ENCODE measurements around the gene SPTLC2. TPM values are rescaled to one million over a fixed set of nuclear protein-coding genes. Genes with fewer than 3 reads are reported as not detected.

SPTLC2 gene
- total and polyA plus RNA-seq, 2 of the 8 experiments (the other 6 are each of a cell fraction or from before 2014, with no cell fraction given), result 8.9 to 35.1 TPM

DNA sequence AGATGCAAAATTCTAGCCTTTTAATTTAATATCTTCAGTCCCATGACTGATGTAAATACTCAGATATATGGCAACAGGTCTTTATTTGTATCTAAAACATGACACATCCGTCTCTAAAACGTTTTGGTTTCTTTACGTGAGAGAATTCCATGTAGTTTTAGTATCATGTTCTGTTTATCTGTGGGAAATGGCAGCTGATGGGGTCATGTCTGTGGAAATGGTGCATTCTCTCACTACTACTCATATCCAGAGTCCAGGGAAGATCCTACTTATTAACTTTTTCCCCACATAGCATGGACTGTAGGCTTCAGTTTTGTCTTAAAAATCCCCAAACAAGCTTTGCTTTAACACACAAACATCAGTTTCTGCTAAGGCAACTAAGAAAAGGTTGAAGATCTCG is 53.8 kb downstream of the SPTLC2 start:
- POLR2A ChIA-PET (ENCODE audit: partially characterized antibody), result no interaction called here
- FAIRE-seq, result no peak
- no peak overlapping the region for H3K27ac ChIP-seq (ENCODE audit: low read depth, low read length)

More for the DNA sequence above, 53.8 kb downstream of the SPTLC2 start:
- no peak overlapping the region for H2AFZ ChIP-seq (ENCODE audit: low read length)
- CTCF ChIA-PET (ENCODE audit: partially characterized antibody), result interaction anchor here (0.6 kb wide), 1 partner anchor 411 kb away, joined by 3 read pairs; no protein-coding TSS in a partner anchor
- no peaks in the 10 kb centered on the region for H3K9me3 ChIP-seq (ENCODE audit: insufficient read depth in 2 of 2, low read depth in 1 of 2, low read length in 1 of 2)
- no peaks in the 10 kb centered on the region; a peak in 1 of 4 replicates for H3K79me2 ChIP-seq (ENCODE audit: control insufficient read depth in 1 of 2, insufficient read depth in 2 of 2, low read length in 2 of 2)
- no peak overlapping the region for H3K4ac ChIP-seq (replicated peaks; ENCODE audit: insufficient read length, low read depth, low read length)
- no peak overlapping the region for H2BK20ac ChIP-seq (ENCODE audit: low read length)
- H3K79me1 ChIP-seq (ENCODE audit: low read depth, low read length), result no peaks in the 10 kb centered on the region
- H3K23me2 ChIP-seq (ENCODE audit: low read depth, low read length), result no peaks in the 10 kb centered on the region
- no peak overlapping the region for H3K4me3 ChIP-seq (ENCODE audit: extremely low read depth in 1 of 4, insufficient read depth in 2 of 4, low read depth in 3 of 4, low read length in 4 of 4)
- H3K56ac ChIP-seq (replicated peaks; ENCODE audit: insufficient read length, low read depth, low read length), result no peak overlapping the region
- no peak overlapping the region for H4K5ac ChIP-seq (ENCODE audit: insufficient read length, low read depth, low read length)
- H2BK5ac ChIP-seq (ENCODE audit: low read depth, low read length), result no peak overlapping the region
- H3K36me3 ChIP-seq (ENCODE audit: control insufficient read depth in 2 of 4, insufficient read depth in 4 of 4, low read length in 3 of 4), result peaks cover 0 to 8% (median 0%) of the 10 kb centered on the region in 4 experiments; a peak in 1 of 8 replicates
- no peak overlapping the region for H3K14ac ChIP-seq (ENCODE audit: insufficient read length)
- H3K4me2 ChIP-seq (ENCODE audit: insufficient read depth in 1 of 2, low read depth in 2 of 2, low read length in 2 of 2), result no peak overlapping the region
- H4K8ac ChIP-seq (ENCODE audit: extremely low read depth, insufficient read depth, low read length), result no peak overlapping the region
- no peak overlapping the region for H3K23ac ChIP-seq (ENCODE audit: insufficient read length)
- no peak overlapping the region for H3K18ac ChIP-seq (ENCODE audit: extremely low read depth, low read length)
- DNase-seq (ENCODE audit: low read depth in 1 of 2, low spot score in 2 of 2), result no peak
- TF ChIP-seq CBX8 (IDR thresholded peaks at IDR 0.05; ENCODE audit: borderline replicate concordance, low read depth, low read length) (no peak), RFX5 (IDR thresholded peaks at IDR 0.05; ENCODE audit: borderline replicate concordance, low read depth, low read length) (no peak), BACH1 (IDR thresholded peaks at IDR 0.05; ENCODE audit: low read length) (no peak), CHD2 (IDR thresholded peaks at IDR 0.05; ENCODE audit: low read length) (no peak), RAD21 (IDR thresholded peaks at IDR 0.05 in 1 of 2, conservative IDR thresholded peaks at IDR 0.05 in 1 of 2; ENCODE audit: low read depth in 2 of 2, low read length in 2 of 2) (no peak), BCL11A (IDR thresholded peaks at IDR 0.05; ENCODE audit: low read depth in 2 of 2, low read length in 2 of 2) (no peak), ZNF274 (IDR thresholded peaks at IDR 0.05; ENCODE audit: borderline replicate concordance, extremely low read depth, low read length) (no peak), SRF (IDR thresholded peaks at IDR 0.05; ENCODE audit: low read depth, low read length) (no peak), EGR1 (IDR thresholded peaks at IDR 0.05; ENCODE audit: borderline replicate concordance, low read depth, low read length) (no peak), JUN (IDR thresholded peaks at IDR 0.05; ENCODE audit: low read depth, low read length) (no peak)
- H2BK12ac ChIP-seq (ENCODE audit: low read depth, low read length), result no peak overlapping the region
- no peak overlapping the region for H3K9ac ChIP-seq (replicated peaks in 1 of 4; ENCODE audit: extremely low read depth in 1 of 4, low read depth in 3 of 4, low read length in 3 of 4)
- H2BK15ac ChIP-seq (ENCODE audit: low read length), result no peak overlapping the region
- no peaks in the 10 kb centered on the region for H3K4me1 ChIP-seq (replicated peaks in 1 of 4; ENCODE audit: control insufficient read depth in 3 of 4, insufficient read depth in 4 of 4, low read length in 3 of 4)
- peaks cover 0 to 2% of the 10 kb centered on the region in 2 experiments for H4K20me1 ChIP-seq (replicated peaks in 1 of 2; ENCODE audit: control insufficient read depth in 1 of 2, insufficient read depth in 2 of 2, low read length in 2 of 2)
- WGBS, 2 experiments (ENCODE audit: extremely low coverage in 1 of 2, insufficient coverage in 1 of 2, insufficient read length in 1 of 2, insufficient replicate concordance in 2 of 2, low coverage in 1 of 2, low lambda C conversion rate in 2 of 2, missing lambda C conversion rate in 1 of 2), result 89% methylated on average over 4 of the region's 4 CpGs; no CpG with 5 or more reads in 1 of the 2 experiments
- H2AK5ac ChIP-seq (ENCODE audit: low read depth, low read length), result no peak overlapping the region
- H3K27me3 ChIP-seq (replicated peaks in 1 of 4; ENCODE audit: control insufficient read depth in 3 of 4, extremely low read depth in 1 of 4, insufficient read depth in 3 of 4, low read length in 3 of 4), result no peaks in the 10 kb centered on the region
- H2BK120ac ChIP-seq (replicated peaks; ENCODE audit: low read depth, low read length), result no peak overlapping the region
- no peak overlapping the region for H4K91ac ChIP-seq (replicated peaks; ENCODE audit: insufficient read length, low read length)
